Measurements from ENCODE around the gene RHEX. TPM values are rescaled to one million over a fixed set of nuclear protein-coding genes. Genes with fewer than 3 reads are reported as not detected.

Gene RHEX
- total RNA-seq, 2 donors from 2014 or later = not detected

Other genes with a start within 250 kb of the RHEX start
- gene SLC41A1, start 240.0 kb upstream of the RHEX start, total RNA-seq = 10 to 100 TPM; 27.7 to 56.8 TPM
- gene PM20D1, start 203.0 kb upstream of the RHEX start, total RNA-seq = under 1 TPM; 0.32 TPM
- not detected for gene SLC26A9, start 109.7 kb upstream of the RHEX start, total RNA-seq
- gene RAB7B, start 49.8 kb upstream of the RHEX start, total RNA-seq = not detected
- gene CTSE, start 29.3 kb upstream of the RHEX start, total RNA-seq = not detected
- not detected for gene AVPR1B, start 64.2 kb downstream of the RHEX start, total RNA-seq
- 10 to 100 TPM; 16.6 to 22.7 TPM for gene FAM72A, start 149.7 kb downstream of the RHEX start, total RNA-seq
- 10 to 100 TPM; 45.8 to 59.7 TPM for gene SRGAP2, start 150.4 kb downstream of the RHEX start, total RNA-seq

Data from activated T-helper 17 cell treated with anti-CD3 and anti-CD28 coated beads, Interleukin-2, amount 50 U/mL, for 72 hours (primary cell).